HepG2 (cell line): ENCODE measurements around the gene TIGD6. TPM values are rescaled to one million over a fixed set of nuclear protein-coding genes. Genes with fewer than 3 reads are reported as not detected.

Experiments used
- ARID4A ChIP-seq: sonication (generic); formaldehyde crosslinking; IDR thresholded peaks from 2 replicates; pipeline ENCODE4 v1.5.0; 2020; ENCODE audit warnings: mild to moderate bottlenecking, missing genetic modification reagents, borderline replicate concordance
- GPN1 ChIP-seq: sonication (generic); formaldehyde crosslinking; IDR thresholded peaks from 2 replicates; pipeline ENCODE4 v1.5.1; 2020; ENCODE audit warnings: missing genetic modification reagents, borderline replicate concordance
- IKZF4 ChIP-seq: sonication (generic); formaldehyde crosslinking; IDR thresholded peaks from 2 replicates; pipeline ENCODE4 v1.5.1; 2020; ENCODE audit warnings: borderline replicate concordance, mild to moderate bottlenecking, low read depth, missing genetic modification reagents; ENCODE audit errors: not compliant biosample characterization
- IRF9 ChIP-seq: sonication (generic); formaldehyde crosslinking; IDR thresholded peaks from 2 replicates; pipeline ENCODE4 v1.8.0; 2022; ENCODE audit warnings: missing genetic modification reagents, mild to moderate bottlenecking, borderline replicate concordance
- KDM4B ChIP-seq: sonication (generic); formaldehyde crosslinking; IDR thresholded peaks from 2 replicates; pipeline ENCODE4 v1.4.0; 2020; ENCODE audit warnings: missing genetic modification reagents
- MATR3 ChIP-seq: sonication (generic); formaldehyde crosslinking; IDR thresholded peaks from 2 replicates; pipeline ENCODE4 v1.4.0; 2020; ENCODE audit warnings: missing genetic modification reagents
- MTF2 ChIP-seq: sonication (generic); formaldehyde crosslinking; IDR thresholded peaks from 2 replicates; pipeline ENCODE4 v1.5.0; 2020; ENCODE audit warnings: missing genetic modification reagents, borderline replicate concordance
- NFIC ChIP-seq: IDR thresholded peaks from 2 replicates; pipeline ENCODE4 v1.6.1; 2012; ENCODE audit warnings: mild to moderate bottlenecking, low read length, inconsistent platforms
- NKX3-1 ChIP-seq: sonication (generic); formaldehyde crosslinking; IDR thresholded peaks from 2 replicates; pipeline ENCODE4 v1.5.0; 2020; ENCODE audit warnings: missing genetic modification reagents
- NR0B2 ChIP-seq: sonication (generic); formaldehyde crosslinking; IDR thresholded peaks from 2 replicates; pipeline ENCODE4 v1.4.0; 2020; ENCODE audit warnings: mild to moderate bottlenecking, missing genetic modification reagents
- POLR2G ChIP-seq: fragments of 200-400 bp; formaldehyde crosslinking; IDR thresholded peaks from 2 replicates; pipeline ENCODE4 v1.6.1; 2018; ENCODE audit warnings: mild to moderate bottlenecking, low read depth, low read length, moderate library complexity
- TBX2 ChIP-seq: sonication (generic); formaldehyde crosslinking; IDR thresholded peaks from 2 replicates; pipeline ENCODE4 v1.5.0; 2020; ENCODE audit warnings: missing genetic modification reagents, mild to moderate bottlenecking, borderline replicate concordance
- TSC22D2 ChIP-seq: sonication (generic); formaldehyde crosslinking; IDR thresholded peaks from 2 replicates; pipeline ENCODE4 v1.5.1; 2020; ENCODE audit warnings: missing genetic modification reagents, mild to moderate bottlenecking, borderline replicate concordance
- ZNF652 ChIP-seq: IDR thresholded peaks from 2 replicates; pipeline ENCODE4 v1.6.1; 2016; ENCODE audit warnings: low read depth, borderline replicate concordance
- ZNF747 ChIP-seq: sonication (generic); formaldehyde crosslinking; IDR thresholded peaks from 2 replicates; pipeline ENCODE4 v1.8.1; 2023; ENCODE audit warnings: missing genetic modification reagents, mild to moderate bottlenecking, borderline replicate concordance
- ZNF788 ChIP-seq: sonication (generic); formaldehyde crosslinking; IDR thresholded peaks from 2 replicates; pipeline ENCODE4 v1.5.0; 2020; ENCODE audit warnings: mild to moderate bottlenecking, missing genetic modification reagents, borderline replicate concordance
- ZZZ3 ChIP-seq: sonication (generic); formaldehyde crosslinking; IDR thresholded peaks from 2 replicates; pipeline ENCODE4 v1.4.0; 2020; ENCODE audit warnings: missing genetic modification reagents, mild to moderate bottlenecking, borderline replicate concordance
- polyA plus RNA-seq, 8 experiments: library from polyadenylated mRNA; depleted of rRNA in 3 of 8; stranded (reverse) in 7 of 8; unstranded in 1 of 8; fragments of >200 nt; fragmentation: Illumina TruSeq in 4 of 8; extraction: Trizol in 4 of 8; gene quantifications; 2 replicates each; pipeline versions ENCODE4 v1.2.1 to v1.2.3, GENCODE V29; 2011 to 2016; ENCODE audit warnings: low read depth in 4 of 8, missing spikeins in 1 of 8, mixed read lengths in 1 of 8; ENCODE audit not compliant: insufficient read depth in 1 of 8
- total RNA-seq, 5 experiments: library from RNA; depleted of rRNA; stranded (reverse); fragments of >200 nt; fragmentation: Illumina TruSeq; extraction: Trizol; gene quantifications; 2 replicates each; pipeline ENCODE4 v1.2.3, GENCODE V29; 2016; ENCODE audit warnings: low read depth in 1 of 5
- TF ChIP-seq, protein P1 (sequence below): sonication (generic); formaldehyde crosslinking; IDR thresholded peaks from 2 replicates; pipeline ENCODE4 v1.4.0; 2020; ENCODE audit warnings: missing genetic modification reagents, mild to moderate bottlenecking, borderline replicate concordance
- TF ChIP-seq, protein P2 (sequence below): sonication (generic); formaldehyde crosslinking; IDR thresholded peaks from 2 replicates; pipeline ENCODE4 v1.4.0; 2020; ENCODE audit warnings: missing genetic modification reagents

TIGD6 gene
- total and polyA plus RNA-seq, 2 of the 13 experiments (the other 11 are each of a cell fraction or from before 2014, with no cell fraction given): 2.1 to 2.9 TPM

DNA sequence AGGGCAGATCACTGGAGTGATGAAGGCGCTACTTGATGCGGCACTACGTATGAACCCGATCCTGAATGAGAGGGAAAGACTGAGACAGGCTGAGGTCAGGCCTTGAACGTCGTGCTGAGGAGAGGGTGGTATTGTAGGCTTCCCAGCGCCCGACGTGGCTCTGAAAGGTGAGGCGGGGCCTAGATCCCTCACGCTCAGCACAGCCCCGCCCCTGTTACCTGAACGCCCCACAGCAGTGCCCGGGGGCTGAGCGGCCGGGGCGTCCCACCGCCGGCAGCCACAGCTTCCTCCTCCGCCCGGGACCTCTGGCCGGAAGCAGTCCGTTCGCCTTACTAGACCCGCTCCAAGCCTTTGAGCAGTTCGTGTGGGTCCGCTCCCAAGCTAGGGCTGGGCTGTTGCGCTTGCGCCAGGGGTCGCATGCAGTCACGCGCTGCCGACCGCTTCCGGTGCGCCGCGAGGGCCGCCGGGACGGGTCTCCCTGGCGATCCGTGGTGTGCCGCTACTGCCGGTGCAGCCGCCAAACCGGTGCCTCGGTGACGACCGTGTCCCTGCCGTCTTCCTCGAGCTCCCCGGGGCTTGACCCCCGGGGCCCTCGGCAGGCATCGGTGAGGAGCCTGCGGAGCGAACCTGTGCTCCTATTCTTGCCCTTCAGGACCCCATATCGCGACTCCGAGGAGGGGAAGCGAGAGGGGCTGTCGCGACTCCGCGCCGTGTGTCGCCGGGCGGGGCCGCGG lies at the start of gene TIGD6, which contains the start of gene HMGXB3 (continued):
- TF ChIP-seq TBX2 (peak; percentile 80), MTF2 (CRISPR knock-in tag) (peak; percentile 46; the same call in 1 of the 2 replicates), MATR3 (CRISPR knock-in tag) (no peak), IKZF4 (CRISPR knock-in tag) (no peak), ARID4A (CRISPR knock-in tag) (peak; percentile 98), GPN1 (CRISPR knock-in tag) (0 out of 2 replicates have a peak, but pooled peaks have one; percentile 18), NR0B2 (CRISPR knock-in tag) (0 out of 2 replicates have a peak, but pooled peaks have one; percentile 38), TSC22D2 (CRISPR knock-in tag) (no peak), ZNF652 (CRISPR knock-in tag) (peak; percentile 57; the same call in 1 of the 2 replicates), ZNF788 (peak; percentile 98), POLR2G (peak; percentile 90), KDM4B (no peak), NFIC (no peak; the same call in 1 of the 2 replicates), NKX3-1 (CRISPR knock-in tag) (no peak; the same call in 1 of the 2 replicates), ZNF747 (peak; percentile 94), ZZZ3 (CRISPR knock-in tag) (peak; percentile 79), IRF9 (CRISPR knock-in tag) (peak; percentile 91)
- TF ChIP-seq, protein P1, sequence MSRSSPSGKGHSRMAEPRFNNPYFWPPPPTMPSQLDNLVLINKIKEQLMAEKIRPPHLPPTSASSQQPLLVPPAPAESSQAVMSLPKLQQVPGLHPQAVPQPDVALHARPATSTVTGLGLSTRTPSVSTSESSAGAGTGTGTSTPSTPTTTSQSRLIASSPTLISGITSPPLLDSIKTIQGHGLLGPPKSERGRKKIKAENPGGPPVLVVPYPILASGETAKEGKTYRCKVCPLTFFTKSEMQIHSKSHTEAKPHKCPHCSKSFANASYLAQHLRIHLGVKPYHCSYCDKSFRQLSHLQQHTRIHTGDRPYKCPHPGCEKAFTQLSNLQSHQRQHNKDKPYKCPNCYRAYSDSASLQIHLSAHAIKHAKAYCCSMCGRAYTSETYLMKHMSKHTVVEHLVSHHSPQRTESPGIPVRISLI: no peak
- TF ChIP-seq, protein P2, sequence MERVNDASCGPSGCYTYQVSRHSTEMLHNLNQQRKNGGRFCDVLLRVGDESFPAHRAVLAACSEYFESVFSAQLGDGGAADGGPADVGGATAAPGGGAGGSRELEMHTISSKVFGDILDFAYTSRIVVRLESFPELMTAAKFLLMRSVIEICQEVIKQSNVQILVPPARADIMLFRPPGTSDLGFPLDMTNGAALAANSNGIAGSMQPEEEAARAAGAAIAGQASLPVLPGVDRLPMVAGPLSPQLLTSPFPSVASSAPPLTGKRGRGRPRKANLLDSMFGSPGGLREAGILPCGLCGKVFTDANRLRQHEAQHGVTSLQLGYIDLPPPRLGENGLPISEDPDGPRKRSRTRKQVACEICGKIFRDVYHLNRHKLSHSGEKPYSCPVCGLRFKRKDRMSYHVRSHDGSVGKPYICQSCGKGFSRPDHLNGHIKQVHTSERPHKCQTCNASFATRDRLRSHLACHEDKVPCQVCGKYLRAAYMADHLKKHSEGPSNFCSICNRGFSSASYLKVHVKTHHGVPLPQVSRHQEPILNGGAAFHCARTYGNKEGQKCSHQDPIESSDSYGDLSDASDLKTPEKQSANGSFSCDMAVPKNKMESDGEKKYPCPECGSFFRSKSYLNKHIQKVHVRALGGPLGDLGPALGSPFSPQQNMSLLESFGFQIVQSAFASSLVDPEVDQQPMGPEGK (CRISPR knock-in tag): peak; percentile 73; the same call in 1 of the 2 replicates
